K562 (cell line): ENCODE results near the gene SLC26A3. TPM values are rescaled to one million over a fixed set of nuclear protein-coding genes. Genes with fewer than 3 reads are reported as not detected.

Experiments used
- MYC ChIP-seq, 2 experiments: fragments of 250-450 bp in 1 of 2; sonication (Bioruptor Pico) in 1 of 2; IDR thresholded peaks; 2 replicates each; pipeline versions ENCODE4 v1.5.1 to v1.6.1; 2012 to 2021; ENCODE audit warnings: low read depth in 2 of 2, borderline replicate concordance in 1 of 2, improper control_type of control experiment in 1 of 2, low read length in 1 of 2, mild to moderate bottlenecking in 1 of 2, moderate library complexity in 1 of 2
- NR0B1 ChIP-seq: fragments of 450-650 bp; IDR thresholded peaks from one replicate; pipeline ENCODE4 v1.6.1; 2018; ENCODE audit warnings: mild to moderate bottlenecking, moderate library complexity; ENCODE audit not compliant: partially characterized antibody
- PCBP1 ChIP-seq: fragments of 200-400 bp; formaldehyde crosslinking; IDR thresholded peaks from 2 replicates; pipeline ENCODE4 v1.6.1; 2018; ENCODE audit warnings: mild to moderate bottlenecking, low read depth, low read length; ENCODE audit not compliant: poor library complexity, severe bottlenecking
- ZBTB33 ChIP-seq: sonication (generic); formaldehyde crosslinking; IDR thresholded peaks from 2 replicates; pipeline ENCODE4 v1.8.1; 2023; ENCODE audit warnings: mild to moderate bottlenecking, missing genetic modification reagents
- ZNF12 ChIP-seq: sonication (generic); formaldehyde crosslinking; IDR thresholded peaks from 2 replicates; pipeline ENCODE4 v1.4.0; 2020; ENCODE audit warnings: mild to moderate bottlenecking, missing genetic modification reagents
- ZNF512 ChIP-seq: IDR thresholded peaks from 2 replicates; pipeline ENCODE4 v1.6.1; 2016; ENCODE audit warnings: missing genetic modification characterization, missing compliant biosample characterization
- ZNF655 ChIP-seq: fragments of 250-450 bp; sonication (Bioruptor Pico); IDR thresholded peaks from 2 replicates; pipeline ENCODE4 v1.5.0; 2021
- polyA plus RNA-seq, 8 experiments: library from polyadenylated mRNA; depleted of rRNA in 4 of 8; stranded (reverse) in 5 of 8; unstranded in 3 of 8; fragments of >200 nt; fragmentation: Nextera tagmentation in 2 of 8; fragmentation: Illumina TruSeq in 1 of 8; extraction: Ambion mirVana in 2 of 8; extraction: Trizol in 1 of 8; gene quantifications; 2 replicates each; pipeline versions ENCODE4 v1.2.1 to v1.2.3, GENCODE V29; 2011 to 2014; ENCODE audit warnings: inconsistent platforms in 1 of 8, missing spikeins in 1 of 8
- total RNA-seq, 7 experiments: library from RNA; depleted of rRNA in 6 of 7; stranded (reverse); fragments of >200 nt in 6 of 7; fragmentation: Illumina TruSeq in 2 of 7; extraction: Trizol in 2 of 7; gene quantifications; 2 replicates each; pipeline versions ENCODE4 v1.2.1 to v1.2.3, GENCODE V29; 2011 to 2021; ENCODE audit warnings: low replicate concordance in 1 of 7
- TF ChIP-seq, protein P1 (sequence below): fragments of 150-350 bp; conservative IDR thresholded peaks from 2 replicates; pipeline ENCODE4 v1.6.1; 2014; ENCODE audit warnings: low read length
- TF ChIP-seq, protein P2 (sequence below): fragments of 450-650 bp; conservative IDR thresholded peaks from 2 replicates; pipeline ENCODE4 v1.6.1; 2016; ENCODE audit warnings: missing genetic modification characterization, low read depth, mild to moderate bottlenecking, control low read depth, missing compliant biosample characterization
- TF ChIP-seq, protein P3 (sequence below), 2 experiments: IDR thresholded peaks; 2 replicates each; pipeline ENCODE4 v1.6.1; 2011; ENCODE audit warnings: borderline replicate concordance in 1 of 2, control low read depth in 1 of 2, low read depth in 1 of 2, low read length in 1 of 2, mild to moderate bottlenecking in 1 of 2, mixed read lengths in 1 of 2, moderate library complexity in 1 of 2; ENCODE audit not compliant: insufficient read depth in 1 of 2, insufficient read length in 1 of 2, poor library complexity in 1 of 2, severe bottlenecking in 1 of 2; ENCODE audit errors: extremely low read depth in 1 of 2

The SLC26A3 gene
- total and polyA plus RNA-seq, 9 of the 15 experiments (the other 6 are each of a cell fraction or from before 2014, with no cell fraction given): 0.86 TPM; not detected in 8

DNA sequence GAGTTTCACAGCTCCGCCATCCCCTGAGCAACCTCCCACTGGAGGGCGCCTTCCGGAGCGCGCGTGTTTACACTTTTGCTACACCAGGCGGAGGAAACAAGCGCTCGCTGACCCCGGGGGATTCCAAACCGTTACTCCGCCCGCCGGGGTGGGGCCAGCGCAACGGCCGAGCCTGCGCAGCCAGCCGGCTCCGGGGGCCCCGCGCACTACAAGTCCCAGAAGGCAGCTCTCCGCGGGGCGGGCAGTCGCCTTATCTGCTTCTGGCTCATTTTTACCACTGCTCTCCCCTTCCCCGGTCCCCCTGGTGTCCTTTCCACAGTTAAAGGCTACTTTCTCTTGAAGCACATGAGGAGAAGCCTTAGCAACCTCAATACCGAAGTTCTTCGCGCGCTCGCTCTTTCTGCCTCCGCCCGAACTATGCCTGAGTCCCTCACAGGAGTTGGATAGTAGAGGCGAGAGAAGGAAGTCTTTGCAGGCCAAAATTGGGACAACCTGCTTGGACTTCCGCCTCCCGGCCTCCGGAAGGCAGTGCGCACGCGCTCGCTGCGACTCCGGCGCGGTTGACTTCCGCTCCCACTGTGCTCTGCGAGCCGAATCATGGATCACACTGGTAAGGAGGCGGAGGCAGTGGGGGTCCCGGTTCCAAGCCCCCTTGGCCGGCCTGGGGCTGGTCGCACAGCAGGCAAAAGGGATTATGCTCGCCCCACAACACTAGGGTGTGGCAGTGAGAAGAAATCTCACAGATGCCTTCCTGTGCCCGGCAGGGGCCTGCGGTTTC lies 59.3 kb downstream of the SLC26A3 start, which contains the start of gene CBLL1 (continued):
- TF ChIP-seq, protein P1, sequence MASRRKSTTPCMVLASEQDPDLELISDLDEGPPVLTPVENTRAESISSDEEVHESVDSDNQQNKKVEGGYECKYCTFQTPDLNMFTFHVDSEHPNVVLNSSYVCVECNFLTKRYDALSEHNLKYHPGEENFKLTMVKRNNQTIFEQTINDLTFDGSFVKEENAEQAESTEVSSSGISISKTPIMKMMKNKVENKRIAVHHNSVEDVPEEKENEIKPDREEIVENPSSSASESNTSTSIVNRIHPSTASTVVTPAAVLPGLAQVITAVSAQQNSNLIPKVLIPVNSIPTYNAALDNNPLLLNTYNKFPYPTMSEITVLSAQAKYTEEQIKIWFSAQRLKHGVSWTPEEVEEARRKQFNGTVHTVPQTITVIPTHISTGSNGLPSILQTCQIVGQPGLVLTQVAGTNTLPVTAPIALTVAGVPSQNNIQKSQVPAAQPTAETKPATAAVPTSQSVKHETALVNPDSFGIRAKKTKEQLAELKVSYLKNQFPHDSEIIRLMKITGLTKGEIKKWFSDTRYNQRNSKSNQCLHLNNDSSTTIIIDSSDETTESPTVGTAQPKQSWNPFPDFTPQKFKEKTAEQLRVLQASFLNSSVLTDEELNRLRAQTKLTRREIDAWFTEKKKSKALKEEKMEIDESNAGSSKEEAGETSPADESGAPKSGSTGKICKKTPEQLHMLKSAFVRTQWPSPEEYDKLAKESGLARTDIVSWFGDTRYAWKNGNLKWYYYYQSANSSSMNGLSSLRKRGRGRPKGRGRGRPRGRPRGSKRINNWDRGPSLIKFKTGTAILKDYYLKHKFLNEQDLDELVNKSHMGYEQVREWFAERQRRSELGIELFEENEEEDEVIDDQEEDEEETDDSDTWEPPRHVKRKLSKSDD: peak; percentile 70; the same call in 1 of the 2 replicates
- TF ChIP-seq MYC (IDR thresholded peaks at IDR 0.05; ENCODE audit: low read depth, low read length) (peak; percentile 86), MYC (CRISPR knock-in tag; IDR thresholded peaks at IDR 0.05; ENCODE audit: borderline replicate concordance, low read depth) (peak; percentile 77; the same call in 1 of the 2 replicates), NR0B1 (no peak), ZNF655 (CRISPR knock-in tag) (no peak), PCBP1 (no peak), ZNF12 (CRISPR knock-in tag) (peak; percentile 67; the same call in 1 of the 2 replicates), ZNF512 (tag) (no peak), ZBTB33 (CRISPR knock-in tag) (no peak)
- TF ChIP-seq, protein P2, sequence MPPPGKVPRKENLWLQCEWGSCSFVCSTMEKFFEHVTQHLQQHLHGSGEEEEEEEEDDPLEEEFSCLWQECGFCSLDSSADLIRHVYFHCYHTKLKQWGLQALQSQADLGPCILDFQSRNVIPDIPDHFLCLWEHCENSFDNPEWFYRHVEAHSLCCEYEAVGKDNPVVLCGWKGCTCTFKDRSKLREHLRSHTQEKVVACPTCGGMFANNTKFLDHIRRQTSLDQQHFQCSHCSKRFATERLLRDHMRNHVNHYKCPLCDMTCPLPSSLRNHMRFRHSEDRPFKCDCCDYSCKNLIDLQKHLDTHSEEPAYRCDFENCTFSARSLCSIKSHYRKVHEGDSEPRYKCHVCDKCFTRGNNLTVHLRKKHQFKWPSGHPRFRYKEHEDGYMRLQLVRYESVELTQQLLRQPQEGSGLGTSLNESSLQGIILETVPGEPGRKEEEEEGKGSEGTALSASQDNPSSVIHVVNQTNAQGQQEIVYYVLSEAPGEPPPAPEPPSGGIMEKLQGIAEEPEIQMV (tag): no peak
- TF ChIP-seq, protein P3, sequence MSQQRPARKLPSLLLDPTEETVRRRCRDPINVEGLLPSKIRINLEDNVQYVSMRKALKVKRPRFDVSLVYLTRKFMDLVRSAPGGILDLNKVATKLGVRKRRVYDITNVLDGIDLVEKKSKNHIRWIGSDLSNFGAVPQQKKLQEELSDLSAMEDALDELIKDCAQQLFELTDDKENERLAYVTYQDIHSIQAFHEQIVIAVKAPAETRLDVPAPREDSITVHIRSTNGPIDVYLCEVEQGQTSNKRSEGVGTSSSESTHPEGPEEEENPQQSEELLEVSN (IDR thresholded peaks at IDR 0.05; ENCODE audit: borderline replicate concordance in 1 of 2, extremely low read depth in 1 of 2, insufficient read depth in 1 of 2, insufficient read length in 1 of 2, low read depth in 1 of 2, low read length in 1 of 2, poor library complexity in 1 of 2, severe bottlenecking in 1 of 2): peak; percentile 24 to 90
